Stimulated activated CD4-positive, alpha-beta T cell treated with anti-CD3 and anti-CD28 coated beads, Interleukin-15, amount 100 ng/mL, for 24 hours (primary cell): ENCODE results near the gene FLNA.
A peak's percentile ranks its signal among the peaks of the same experiment; 100 is the strongest.

Experiments
- DNase-seq: peaks from one replicate; pipeline ENCODE4 v3.0.0-alpha.2; 2020

FLNA gene

DNA sequence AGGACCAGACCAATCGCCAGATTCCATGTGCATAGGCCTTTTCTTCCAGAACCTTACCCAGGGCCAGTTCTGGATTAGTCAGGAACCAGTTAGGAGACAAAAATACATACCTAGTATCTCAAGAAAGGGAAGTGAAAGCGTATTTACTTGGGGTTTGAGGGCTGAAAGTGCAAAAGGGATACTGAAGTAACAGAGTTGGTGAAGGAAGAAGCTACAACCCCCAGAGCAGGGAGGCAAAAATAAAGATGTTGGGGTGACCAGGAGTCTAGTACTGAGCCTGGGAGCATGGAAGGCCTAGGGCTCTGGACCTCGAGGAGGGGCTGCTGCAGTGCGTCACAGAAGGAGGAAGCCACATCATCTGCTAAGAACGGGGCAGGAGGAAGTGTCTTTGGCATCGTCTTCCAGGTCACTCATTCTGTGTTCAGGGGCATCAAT lies 40.6 kb downstream of the FLNA start:
- no peak for DNase-seq

DNA sequence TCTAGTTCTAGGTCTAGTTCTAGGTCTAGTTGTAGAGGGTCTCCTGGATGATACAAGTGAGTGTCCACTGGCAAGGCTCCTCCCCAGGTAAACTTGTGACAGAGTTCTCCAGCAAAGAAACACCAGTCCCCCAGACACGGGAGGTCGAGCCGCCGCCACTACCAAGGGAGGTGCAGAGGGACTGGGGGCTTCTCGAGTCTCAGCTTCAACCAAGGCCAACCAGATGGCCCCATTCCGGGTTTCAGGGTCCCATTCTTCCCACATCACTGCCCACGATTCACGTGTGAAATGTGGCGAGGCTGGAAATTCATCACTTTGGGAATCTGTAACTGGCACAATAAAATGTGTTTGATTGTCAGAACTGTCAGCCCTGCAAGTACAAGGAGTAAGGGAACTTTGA lies 41.3 kb downstream of the FLNA start:
- DNase-seq = no peak

DNA sequence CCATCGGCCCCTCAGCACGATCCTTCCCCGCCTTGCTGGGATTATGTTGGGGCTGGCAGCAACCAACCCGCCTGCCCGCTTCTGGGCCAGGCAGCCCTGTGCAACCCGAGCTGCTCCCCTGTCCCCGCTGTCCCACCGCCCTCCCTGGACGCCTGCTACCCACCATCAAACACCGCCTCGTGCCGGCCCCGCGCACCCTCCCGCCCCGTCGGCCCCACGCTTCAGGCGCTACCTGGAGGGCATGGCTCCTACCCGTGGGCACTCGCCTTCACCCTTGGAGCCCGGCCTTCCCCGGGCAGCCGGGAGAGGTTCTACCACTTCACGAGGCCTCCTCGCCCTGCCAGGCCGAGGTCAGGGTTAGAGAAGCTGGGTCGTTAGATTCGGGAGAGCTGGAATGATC lies 41.9 kb downstream of the FLNA start:
- no peak for DNase-seq

DNA sequence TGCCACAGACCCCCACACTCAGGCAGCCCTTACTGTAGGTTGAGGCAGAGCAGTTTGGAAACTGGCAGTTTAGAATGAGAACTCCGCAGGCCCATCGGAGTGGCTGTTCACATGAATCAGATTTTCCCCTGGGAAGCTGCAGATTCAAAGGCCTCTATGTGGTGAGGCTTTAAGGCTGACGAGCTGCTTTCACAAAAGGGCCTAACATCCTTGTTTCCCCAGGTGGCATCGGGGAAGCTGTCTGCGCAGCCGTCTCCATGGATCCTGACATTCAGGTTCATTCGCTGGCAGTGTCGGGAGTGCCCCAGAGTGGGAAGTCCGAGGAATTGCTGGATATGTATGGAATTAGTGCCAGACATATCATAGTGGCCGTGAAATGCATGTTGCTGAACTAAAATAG lies 45.1 kb downstream of the FLNA start:
- DNase-seq = no peak

DNA sequence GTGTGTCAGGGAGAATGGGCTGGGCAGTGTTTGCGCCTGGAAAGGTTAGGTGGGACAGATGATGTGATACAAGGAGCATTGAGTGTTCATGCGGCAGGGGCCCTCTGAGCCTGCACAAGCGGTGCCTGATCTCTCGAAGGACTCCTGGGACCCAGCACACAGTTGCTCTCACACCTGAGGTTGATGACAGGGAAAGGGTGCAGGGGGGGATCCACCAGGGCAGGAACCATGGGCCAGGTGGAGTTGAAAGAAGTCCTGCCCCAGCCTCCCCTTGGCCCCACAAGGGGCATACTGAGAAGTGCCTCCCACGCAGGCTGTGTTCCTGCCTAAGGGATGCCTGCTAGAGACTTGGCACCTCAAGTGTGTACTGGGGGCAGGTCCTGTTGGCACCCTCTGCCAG lies 45.8 kb downstream of the FLNA start:
- no peak for DNase-seq

DNA sequence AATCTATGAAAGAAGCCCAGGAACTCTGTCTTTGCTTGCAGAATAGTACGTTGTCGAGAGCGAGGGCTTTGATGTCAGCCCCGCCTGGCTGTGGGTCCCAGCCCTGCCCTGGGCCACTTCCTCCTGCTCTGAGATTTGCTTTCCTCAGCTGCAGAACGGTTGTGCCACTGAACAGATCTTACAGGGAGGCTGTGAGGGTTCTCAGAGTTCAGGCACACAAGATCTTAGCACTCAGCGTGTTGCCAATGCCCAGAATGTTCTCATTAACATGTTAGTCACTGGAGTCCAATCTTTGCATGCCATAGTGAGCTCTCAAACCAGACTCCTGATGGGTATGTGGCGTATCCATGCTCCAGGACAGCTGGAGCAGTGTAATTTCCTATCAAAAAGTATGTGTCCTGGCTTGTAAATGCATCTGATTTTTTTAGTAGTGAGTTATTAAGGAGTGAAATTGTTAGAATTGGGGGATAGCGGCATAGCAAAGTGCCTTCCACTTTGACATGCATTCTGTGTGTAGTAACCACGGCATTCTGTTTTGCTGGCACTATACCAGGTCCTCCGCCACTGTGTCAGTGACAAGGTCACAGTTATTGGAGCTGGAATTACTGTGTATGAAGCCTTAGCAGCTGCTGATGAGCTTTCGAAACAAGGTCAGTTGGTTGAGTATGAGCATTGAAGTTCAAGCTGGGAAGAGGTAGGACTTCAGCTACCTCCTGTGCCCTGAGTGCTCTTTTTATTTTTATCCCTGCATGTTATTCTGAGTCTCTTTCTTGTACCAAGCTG lies 47.2 kb downstream of the FLNA start:
- no peak for DNase-seq

DNA sequence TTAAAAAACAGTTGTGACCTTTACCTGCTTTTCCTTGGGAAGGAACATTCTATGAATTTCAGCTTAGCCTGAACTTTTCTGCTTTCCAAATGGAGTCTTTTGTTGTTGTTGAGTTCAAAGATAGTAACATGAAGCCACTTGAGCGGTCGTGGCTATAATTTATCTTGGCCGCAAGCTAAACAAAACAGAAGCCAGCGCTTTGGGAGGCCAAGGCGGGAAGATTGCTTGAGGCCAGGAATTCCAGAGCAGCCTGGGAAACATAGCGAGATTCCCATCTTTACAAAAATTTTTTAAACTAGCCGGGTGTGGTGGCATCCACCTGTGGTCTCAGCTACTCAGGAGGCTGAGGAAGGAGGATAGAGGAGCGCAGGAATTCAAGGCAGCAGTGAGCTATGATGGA lies 48.9 kb downstream of the FLNA start:
- DNase-seq = no peak

DNA sequence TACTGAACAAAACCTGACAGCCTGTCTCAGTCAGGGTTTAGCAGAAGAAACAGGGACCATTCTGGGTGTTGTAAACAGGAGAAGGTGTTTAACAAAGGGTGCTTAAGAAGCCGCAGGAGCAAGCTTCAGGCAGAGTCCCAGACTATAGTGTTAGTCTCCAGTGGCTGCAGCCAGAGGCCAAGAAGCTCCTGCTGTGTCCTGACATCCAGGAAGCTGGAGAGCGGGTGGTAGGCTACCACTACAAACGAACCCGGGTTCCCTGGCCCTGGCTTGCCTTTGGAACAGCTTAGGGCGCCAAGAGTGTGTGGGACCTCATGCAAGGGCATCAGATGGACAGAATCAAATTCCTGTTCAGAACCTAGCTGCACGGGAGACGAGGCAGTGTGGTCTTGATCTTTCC lies 50.9 kb downstream of the FLNA start:
- DNase-seq = no peak

DNA sequence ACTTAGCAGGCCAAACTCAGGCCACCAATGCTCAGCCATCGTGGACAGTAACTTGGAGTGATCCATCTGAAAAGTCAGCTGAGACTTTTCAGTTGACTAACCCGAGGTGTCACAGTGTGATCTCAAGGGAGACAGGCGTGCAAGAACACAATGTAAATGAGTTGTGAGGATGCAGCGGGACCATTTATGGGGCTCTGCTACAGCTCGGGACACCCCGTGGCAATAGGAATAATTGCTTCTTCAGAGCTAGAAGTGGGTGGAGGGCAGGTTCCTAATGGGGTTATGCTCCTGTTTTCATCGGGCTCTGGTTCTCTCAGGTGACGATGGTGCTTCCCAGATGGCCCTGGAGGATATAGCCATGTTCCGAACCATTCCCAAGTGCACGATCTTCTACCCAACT lies 51.5 kb downstream of the FLNA start:
- DNase-seq = no peak

DNA sequence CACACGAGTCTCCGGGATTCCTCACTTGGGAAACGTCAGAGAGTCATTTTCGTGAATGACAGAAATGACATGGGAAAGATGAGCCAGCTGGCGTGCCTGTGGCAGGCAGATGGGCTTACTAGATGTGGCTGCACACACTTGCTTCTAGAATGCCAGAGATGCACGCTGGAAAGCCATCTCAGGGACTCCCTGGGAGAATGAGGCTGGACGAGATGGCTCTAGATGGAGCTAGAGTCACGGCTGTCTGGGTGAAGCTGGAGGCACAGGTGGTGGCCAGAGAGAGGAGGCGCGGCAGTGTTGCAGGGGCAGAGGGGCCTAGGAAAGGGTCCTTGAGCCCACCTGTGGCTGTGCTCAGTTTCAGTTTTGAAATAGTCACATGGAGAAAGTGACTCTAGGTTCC lies 52.8 kb downstream of the FLNA start:
- DNase-seq = no peak

DNA sequence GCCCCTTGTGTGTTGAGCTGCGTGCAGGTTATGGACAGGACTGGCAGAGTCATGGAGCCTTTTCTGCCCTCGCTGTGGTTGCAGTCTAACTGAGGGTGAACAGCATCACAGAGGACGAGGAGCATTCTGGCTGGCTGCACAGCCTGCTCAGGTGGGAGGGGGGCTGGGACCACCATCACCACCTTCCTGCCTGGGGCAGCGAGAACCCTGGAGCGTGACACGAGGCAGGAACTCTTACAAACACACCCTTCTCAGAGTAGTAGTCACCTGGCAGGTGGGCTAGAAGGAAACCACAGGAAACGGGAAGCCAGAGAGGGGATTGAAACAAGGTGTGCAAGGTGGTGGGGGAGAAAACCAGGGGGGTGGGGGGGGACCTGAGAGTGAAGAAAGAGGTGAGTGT lies 53.3 kb downstream of the FLNA start:
- DNase-seq = no peak

DNA sequence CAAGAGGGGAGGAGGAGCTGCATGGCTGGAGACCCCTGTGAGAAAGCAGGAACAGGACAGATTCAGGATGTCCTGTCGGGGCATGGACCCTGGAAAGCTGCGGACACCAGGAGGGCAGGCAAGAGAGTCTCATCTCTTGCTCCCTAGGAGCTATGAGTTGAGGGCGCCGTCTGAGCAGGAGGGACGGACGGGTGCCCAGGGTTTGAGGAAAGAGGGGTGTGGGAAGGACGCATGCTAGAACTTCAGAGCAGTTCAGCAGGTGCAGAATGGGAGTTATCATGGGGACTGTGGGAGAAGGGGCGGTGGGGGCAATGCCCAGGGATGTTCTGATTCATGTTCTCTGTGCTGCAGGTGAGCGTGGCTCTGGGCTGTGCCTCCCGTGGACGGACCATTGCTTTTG lies 54.0 kb downstream of the FLNA start:
- no peak for DNase-seq

DNA sequence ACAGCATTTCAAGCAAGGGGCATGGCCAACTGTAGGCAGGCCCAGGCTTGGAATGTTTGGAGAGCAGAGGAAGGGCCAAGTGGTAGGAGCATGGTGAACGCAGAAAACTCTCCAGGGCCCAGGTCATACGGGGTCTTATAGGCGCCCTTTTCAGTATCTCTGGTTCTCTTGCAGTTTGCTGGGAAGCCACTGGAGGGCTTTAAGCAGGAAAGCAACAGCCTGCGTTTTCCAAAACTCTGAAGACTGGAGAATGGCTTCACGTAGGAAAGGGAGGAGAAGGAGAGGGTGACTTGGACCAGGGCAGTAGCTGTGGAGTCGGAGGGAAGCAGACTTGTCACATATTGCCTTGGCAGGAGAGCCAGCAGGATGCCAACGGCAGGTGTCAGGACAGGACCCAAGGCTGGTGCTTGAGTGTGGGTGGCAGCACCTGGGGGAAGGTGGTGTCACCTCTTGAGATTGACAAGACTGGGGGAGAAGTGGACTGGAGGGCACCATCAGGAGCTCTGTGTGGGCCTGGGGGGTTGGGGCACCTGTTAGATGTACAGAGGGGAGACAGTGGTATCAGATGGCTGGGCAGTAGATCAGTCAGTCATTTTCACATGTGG lies 56.9 kb downstream of the FLNA start:
- no peak for DNase-seq

DNA sequence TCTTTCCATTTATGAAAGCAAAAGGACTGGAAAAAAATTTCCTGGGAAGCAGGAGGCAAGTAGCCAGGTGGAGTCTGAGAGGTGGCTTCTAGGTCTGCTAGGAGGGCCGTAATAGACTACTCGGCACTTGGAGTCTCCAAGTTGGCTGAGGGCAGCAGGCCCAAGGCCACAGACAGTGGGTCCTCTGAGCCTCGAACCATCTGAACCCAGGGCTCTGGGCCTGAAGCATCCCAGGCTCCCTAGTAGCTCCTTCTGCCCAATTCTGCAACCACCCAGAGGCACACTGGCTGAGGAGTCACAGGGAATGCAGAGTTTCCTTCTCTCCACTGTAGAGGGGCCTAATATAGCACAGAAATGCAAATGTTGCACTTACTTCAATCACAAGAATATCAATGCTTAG lies 59.0 kb downstream of the FLNA start:
- DNase-seq = no peak

DNA sequence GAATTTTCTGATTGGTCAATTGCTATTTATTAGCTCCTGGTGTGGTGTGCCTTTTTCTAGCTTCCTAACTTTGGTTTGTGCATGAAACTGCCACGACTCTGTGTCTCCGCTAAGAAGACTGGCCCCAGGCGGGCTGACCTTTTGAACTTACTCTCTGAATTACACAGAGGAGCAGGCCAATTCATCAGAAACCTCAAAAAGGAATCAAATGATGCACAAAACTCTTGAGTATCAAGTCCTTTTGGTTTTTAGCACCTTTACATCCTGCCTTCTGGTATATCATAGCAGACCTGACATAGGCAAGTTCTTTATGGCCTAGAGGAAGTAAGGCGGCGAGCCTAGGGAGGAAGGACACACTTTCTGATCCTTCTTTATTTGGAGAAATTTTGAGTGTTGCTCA lies 61.3 kb downstream of the FLNA start:
- peak; percentile 56 for DNase-seq

DNA sequence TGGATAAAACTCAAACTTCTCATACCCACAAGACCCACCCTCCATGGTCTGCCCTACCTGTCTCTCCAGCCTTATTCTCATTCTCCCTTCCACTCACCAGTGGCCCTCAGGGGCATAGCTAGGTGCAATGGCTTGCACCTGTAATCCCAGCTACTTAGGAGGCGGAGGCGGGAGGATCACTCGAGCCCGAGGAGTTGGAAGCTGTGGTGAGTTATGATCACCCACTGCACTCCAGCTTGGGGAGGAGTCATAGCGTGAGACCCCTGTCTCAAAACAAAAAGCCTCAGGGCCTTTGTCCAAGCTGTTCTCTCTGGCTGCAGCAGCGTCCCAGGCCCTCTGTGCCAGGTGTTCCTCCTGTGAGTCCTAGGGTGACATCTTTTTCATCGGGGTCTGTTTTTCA lies 62.3 kb downstream of the FLNA start:
- no peak for DNase-seq

DNA sequence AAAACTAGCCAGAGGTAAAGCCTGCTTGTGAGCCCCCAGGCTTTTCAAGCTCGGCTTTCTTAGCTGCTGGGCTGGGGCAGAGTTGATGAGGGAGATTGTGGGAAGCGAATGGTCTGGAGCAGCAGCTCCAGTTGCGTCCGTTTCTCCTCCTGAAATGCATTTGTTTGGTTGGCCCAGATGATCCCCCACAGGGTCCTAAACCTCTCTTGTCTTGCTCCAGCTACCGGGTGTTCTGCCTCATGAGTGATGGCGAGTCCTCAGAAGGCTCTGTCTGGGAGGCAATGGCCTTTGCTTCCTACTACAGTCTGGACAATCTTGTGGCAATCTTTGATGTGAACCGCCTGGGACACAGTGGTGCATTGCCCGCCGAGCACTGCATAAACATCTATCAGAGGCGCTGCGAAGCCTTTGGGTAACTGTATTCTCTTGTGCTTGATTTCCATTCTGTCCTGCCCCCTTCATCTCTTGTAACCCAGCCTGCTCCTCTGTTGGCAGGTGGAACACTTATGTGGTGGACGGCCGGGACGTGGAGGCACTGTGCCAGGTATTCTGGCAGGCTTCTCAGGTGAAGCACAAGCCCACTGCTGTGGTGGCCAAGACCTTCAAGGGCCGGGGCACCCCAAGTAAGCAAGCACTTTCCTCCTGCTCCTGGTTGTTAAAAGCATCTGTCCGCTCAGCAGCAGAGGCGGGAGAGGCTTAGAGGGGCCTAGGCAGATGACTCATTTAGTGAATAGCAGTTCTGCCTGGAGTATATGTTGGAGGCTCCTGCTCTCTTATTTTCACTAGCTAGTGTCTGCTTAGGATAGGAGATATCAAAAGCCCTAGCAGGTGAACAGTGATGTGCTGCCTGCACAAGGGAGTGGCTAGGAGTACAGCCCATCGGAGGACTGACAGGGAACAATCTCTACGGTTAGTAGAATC lies 63.6 kb downstream of the FLNA start:
- no peak for DNase-seq

DNA sequence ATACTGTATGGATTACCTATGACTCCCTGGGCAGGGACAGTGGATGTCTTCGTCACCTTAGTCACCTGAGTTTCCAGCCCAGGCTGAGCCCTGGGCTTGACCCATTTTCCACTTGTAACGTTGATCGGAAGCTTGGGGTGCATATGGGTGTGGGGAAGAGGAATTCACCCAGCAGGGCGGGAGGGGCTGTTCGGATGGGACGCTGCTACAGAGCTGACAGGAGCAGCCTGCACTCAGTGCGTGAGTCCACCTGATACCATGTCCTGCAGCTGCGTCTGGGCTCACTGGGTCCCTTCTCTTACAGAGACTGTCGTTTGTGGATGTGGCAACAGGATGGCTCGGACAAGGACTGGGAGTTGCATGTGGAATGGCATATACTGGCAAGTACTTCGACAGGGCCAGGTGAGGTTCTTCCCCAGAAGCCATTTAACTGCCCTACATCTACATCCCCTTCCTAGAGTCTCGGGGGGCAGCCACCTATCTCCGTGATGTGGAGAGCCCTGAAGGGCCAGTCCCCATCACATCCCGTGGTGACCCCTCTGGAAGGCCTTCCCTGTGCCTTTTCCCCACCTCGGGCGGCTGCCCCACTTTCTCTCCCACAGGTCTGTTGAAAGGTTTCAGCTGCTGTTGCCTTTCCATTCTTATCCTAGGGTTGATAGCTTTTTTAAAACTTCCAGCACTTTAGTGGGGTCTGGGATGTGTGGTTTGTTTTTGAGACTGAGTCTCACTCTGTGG lies 65.2 kb downstream of the FLNA start:
- no peak for DNase-seq

DNA sequence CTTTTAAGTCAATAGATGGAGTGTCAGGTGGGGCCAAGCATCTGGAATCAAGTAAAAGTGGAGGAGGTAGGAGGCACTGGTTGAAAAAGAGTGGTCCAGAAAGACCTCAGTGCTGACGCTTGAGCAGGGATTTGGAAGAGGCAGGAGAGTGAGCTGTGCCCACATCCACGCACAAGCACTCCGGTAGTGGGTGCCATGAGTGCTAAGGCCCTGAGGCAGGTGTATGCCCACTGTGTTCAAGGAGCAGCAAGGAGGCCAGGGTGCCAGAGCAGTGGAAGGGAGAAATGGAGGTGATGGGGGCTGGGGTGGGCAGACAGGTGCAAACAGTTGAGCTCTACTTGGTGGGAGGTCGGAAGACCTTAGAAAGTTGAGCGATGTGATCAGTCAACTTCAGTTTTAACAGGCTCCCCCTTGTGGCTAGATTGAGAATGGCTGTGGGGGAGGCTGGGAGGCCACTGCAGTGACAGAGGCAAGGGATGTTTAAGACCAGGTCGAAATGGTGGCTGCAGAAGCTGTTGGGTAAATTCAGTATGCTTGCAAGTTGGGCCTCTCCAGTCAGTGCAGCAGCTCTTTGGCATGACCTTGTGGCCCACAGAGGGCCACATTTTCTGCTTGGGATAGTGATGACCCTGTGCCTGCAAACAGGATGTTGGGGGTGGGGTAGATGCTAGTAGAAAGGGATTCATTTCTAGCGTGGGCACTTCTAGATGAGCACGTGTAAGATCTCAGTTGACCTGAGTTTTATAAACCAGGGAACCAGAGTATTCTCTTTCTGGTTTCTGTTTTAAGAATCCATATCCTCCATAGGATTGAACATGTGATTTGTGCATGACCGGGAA lies 66.1 kb downstream of the FLNA start:
- DNase-seq = peak; percentile 85

DNA sequence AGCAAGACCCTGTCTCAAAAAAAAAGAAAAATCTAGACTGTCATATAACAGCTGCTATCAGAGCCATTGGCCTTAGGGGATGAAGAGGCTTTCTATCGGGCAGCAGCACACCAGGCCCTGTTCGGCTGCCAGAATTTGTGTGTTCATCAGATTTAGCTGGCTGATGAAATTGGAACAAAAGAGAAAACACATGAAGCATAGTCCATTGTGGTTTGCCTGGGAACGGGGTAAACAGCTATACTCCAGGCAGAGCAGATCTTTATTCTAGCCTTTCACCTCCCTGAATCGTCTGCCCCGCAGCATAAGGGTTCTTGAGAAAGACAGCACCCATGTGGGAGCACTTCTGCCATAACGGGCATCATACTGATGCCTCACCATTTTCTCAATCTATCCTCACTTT lies 67.2 kb downstream of the FLNA start:
- no peak for DNase-seq

DNA sequence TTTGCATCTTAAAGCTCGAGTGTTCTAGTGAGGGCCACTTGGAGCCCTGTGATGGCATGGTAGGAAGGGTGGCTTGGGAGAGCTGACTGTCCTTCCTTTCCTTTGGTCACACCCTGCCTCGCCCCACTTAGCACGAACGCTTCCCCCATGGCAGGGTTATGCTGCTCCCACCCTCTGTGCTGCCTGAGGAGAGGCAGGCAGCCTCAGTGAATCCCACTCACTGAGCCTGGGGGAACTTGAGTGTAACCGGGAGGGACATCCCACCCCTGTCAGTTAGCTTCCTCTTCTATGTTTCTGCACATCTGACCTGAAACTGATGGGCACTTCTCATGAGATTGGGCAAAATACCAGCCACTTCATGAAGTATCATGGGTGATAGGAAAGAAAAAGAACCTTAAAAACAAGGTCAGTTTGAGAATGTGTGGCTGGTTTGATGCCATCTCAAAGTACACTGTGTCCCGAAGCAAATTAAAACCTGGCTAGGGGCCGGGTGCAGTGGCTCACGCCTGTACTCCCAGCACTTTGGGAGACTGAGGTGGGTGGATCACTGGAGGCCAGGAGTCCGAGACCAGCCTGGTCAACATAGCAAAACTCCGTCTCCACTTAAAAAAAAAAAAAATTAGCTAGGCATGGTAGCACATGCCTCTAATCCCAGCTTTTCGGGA lies 68.8 kb downstream of the FLNA start:
- DNase-seq = no peak

DNA sequence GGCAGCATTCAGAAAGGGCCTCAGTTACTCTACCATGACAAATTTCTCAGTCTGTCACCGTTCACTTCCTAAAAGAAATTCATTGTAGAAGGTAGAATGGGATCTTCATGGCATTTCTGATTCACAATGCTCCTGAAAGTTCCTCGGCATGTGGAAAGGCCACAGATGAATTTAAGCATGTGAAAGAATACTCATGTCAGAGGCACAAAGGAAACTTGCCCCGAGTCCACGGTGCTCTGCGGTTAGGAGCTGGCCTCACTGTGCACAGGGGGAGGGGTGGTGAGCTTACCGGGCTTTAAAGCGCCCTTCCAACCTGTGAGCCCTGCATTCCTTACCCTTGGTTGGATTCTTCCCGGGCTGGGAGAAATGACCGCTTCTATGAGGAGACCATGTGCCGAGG lies 69.6 kb downstream of the FLNA start:
- DNase-seq = no peak
